Caco-2 (cell line): ENCODE data around the gene TGFBRAP1. TPM values are rescaled to one million over a fixed set of nuclear protein-coding genes. Genes with fewer than 3 reads are reported as not detected.

Experiments used
- BruUV-seq: library from RNA; stranded (reverse); fragments of 400-500 nt; replicated peaks from 2 replicates; lab custom pipeline; 2021; lab: Mats Ljungman, UMichigan
- CTCF ChIA-PET: fragments of 300-600 bp; sonication (Branson Sonifier 250); formaldehyde crosslinking; loops from one replicate; lab custom pipeline; 2022; ENCODE audit warnings: antibody characterized with exemption; lab: Charles Lee
- POLR2A ChIA-PET: fragments of 300-600 bp; sonication (Branson Sonifier 250); formaldehyde crosslinking; loops from one replicate; lab custom pipeline; 2022; ENCODE audit warnings: antibody characterized with exemption; lab: Charles Lee
- DNase-seq, 2 experiments: peaks; one replicate each; pipeline versions ENCODE4 v3.0.0 to v3.0.0-alpha.2; 2020 to 2022
- H3K27me3 ChIP-seq: replicated peaks from 2 replicates; pipeline ENCODE4 v1.6.0; 2011; ENCODE audit warnings: low read length; ENCODE audit not compliant: control insufficient read depth, insufficient read depth
- H3K36me3 ChIP-seq: 2 replicates; pipeline ENCODE4 v1.5.1; 2011; ENCODE audit warnings: low read length; ENCODE audit not compliant: control insufficient read depth, insufficient read depth
- H3K4me1 ChIP-seq: fragments of 250-450 bp; sonication (Bioruptor Pico); 2 replicates; pipeline ENCODE4 v1.5.1; 2020; ENCODE audit warnings: mild to moderate bottlenecking
- H3K4me3 ChIP-seq: 2 replicates; pipeline ENCODE4 v1.5.1; 2011; ENCODE audit warnings: low read depth, mild to moderate bottlenecking, control low read depth, low read length
- H3K9me3 ChIP-seq: fragments of 250-450 bp; sonication (Bioruptor Pico); 2 replicates; pipeline ENCODE4 v1.5.1; 2020; ENCODE audit warnings: mild to moderate bottlenecking, moderate library complexity
- H3K27ac Mint-ChIP-seq: one replicate; pipeline ENCODE4 v1.8.0; 2022; ENCODE audit warnings: mixed read lengths; ENCODE audit not compliant: unreplicated experiment
- H3K27me3 Mint-ChIP-seq: one replicate; pipeline ENCODE4 v1.8.0; 2022; ENCODE audit warnings: mixed read lengths; ENCODE audit not compliant: insufficient read depth, unreplicated experiment
- H3K36me3 Mint-ChIP-seq: one replicate; pipeline ENCODE4 v1.8.0; 2022; ENCODE audit warnings: mild to moderate bottlenecking, mixed read lengths; ENCODE audit not compliant: insufficient read depth, unreplicated experiment
- H3K4me1 Mint-ChIP-seq: one replicate; pipeline ENCODE4 v1.8.0; 2022; ENCODE audit warnings: low read depth, mixed read lengths; ENCODE audit not compliant: unreplicated experiment
- H3K4me3 Mint-ChIP-seq: one replicate; pipeline ENCODE4 v1.8.0; 2022; ENCODE audit warnings: mild to moderate bottlenecking, moderate library complexity, mixed read lengths; ENCODE audit not compliant: unreplicated experiment
- H3K9me3 Mint-ChIP-seq: one replicate; pipeline ENCODE4 v1.8.0; 2022; ENCODE audit warnings: mixed read lengths; ENCODE audit not compliant: unreplicated experiment
- intact Hi-C: fragments of 100-400 bp; cut with micrococcal nuclease; formaldehyde crosslinking; loops from one replicate; pipeline ENCODE4 v1.10.0; 2022; ENCODE audit not compliant: unreplicated experiment
- total RNA-seq: library from RNA; stranded (reverse); gene quantifications from 2 replicates; pipeline ENCODE4 v1.2.3, GENCODE V29; 2022
- TF ChIP-seq, protein P1 (sequence below), 2 experiments: fragments of 200-600 bp in 1 of 2; IDR thresholded peaks; 1 replicate in 1 of 2; 2 replicates in 1 of 2; pipeline versions ENCODE4 v1.5.1 to v1.8.0; 2011 to 2022; ENCODE audit warnings: antibody characterized with exemption in 1 of 2, control low read depth in 1 of 2, inconsistent platforms in 1 of 2, low read depth in 1 of 2, low read length in 1 of 2, mild to moderate bottlenecking in 1 of 2, moderate library complexity in 1 of 2; ENCODE audit not compliant: insufficient read depth in 1 of 2, severe bottlenecking in 1 of 2, unreplicated experiment in 1 of 2

TGFBRAP1 gene
- total RNA-seq, 1 experiment from 2014 or later = 26.0 TPM

DNA sequence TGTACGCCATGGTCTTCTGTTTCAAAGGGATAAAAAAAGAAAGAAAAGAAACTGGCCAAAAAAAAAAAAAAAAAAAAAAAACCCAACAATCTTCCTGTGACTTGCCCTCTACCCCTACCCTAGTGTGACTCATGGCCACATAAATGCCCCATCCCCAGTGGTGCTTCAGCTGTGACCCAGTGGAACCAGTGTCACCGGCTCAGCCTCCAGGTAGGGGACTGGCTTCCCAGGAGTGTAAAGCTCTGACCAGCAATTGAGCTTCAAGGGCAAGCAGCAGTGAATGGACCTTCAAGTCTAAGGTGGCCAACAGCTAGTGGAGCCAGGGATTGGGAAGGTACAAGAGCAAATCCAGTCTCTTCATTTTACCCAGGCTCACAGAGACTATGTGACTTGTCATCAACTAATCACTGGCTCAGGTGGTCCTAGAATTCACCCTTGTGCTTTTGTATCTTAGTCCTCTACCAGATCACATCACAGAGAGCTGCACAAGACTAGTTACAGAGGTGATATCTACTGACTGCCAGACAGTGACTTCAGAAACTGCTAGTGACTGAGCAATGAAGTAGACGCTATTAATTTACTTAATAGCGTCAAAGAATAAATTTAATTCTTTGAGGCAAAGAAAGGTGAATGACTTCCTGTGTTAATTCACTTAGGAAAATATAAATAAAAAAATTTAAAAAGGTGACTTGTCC, 1.3 kb upstream of the TGFBRAP1 start:
- peak overlapping the region; percentile 80 for H3K4me3 Mint-ChIP-seq
- POLR2A ChIA-PET = interaction anchor here (1.7 kb wide), 1 partner anchor 293 kb away, joined by 6 read pairs; the partner anchor contains the start of gene MRPS9
- H3K4me3 ChIP-seq = no peak overlapping the region
- H3K4me1 Mint-ChIP-seq = peaks cover 8% of the 10 kb centered on the region
- no peaks in the 10 kb centered on the region for H3K36me3 Mint-ChIP-seq
- intact Hi-C loops = no loop called here
- peak overlapping the region; percentile 89 for H3K27ac Mint-ChIP-seq
- peak; percentile 45 to 53 for DNase-seq
- TF ChIP-seq, protein P1, sequence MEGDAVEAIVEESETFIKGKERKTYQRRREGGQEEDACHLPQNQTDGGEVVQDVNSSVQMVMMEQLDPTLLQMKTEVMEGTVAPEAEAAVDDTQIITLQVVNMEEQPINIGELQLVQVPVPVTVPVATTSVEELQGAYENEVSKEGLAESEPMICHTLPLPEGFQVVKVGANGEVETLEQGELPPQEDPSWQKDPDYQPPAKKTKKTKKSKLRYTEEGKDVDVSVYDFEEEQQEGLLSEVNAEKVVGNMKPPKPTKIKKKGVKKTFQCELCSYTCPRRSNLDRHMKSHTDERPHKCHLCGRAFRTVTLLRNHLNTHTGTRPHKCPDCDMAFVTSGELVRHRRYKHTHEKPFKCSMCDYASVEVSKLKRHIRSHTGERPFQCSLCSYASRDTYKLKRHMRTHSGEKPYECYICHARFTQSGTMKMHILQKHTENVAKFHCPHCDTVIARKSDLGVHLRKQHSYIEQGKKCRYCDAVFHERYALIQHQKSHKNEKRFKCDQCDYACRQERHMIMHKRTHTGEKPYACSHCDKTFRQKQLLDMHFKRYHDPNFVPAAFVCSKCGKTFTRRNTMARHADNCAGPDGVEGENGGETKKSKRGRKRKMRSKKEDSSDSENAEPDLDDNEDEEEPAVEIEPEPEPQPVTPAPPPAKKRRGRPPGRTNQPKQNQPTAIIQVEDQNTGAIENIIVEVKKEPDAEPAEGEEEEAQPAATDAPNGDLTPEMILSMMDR (IDR thresholded peaks at IDR 0.05; ENCODE audit: insufficient read depth in 1 of 2, low read depth in 1 of 2, low read length in 1 of 2, severe bottlenecking in 1 of 2, unreplicated experiment in 1 of 2) = no peak
- no peaks in the 10 kb centered on the region for H3K27me3 ChIP-seq
- no peaks in the 10 kb centered on the region for H3K36me3 ChIP-seq
- BruUV-seq = no TSS peak
- H3K9me3 Mint-ChIP-seq = no peaks in the 10 kb centered on the region
- no peaks in the 10 kb centered on the region for H3K9me3 ChIP-seq
- CTCF ChIA-PET = interaction anchor here (0.6 to 0.8 kb wide), 2 partner anchors 9 to 603 kb away, joined by 3 read pairs; no protein-coding TSS in a partner anchor
- H3K4me1 ChIP-seq = peaks cover 11% of the 10 kb centered on the region
- no peaks in the 10 kb centered on the region for H3K27me3 Mint-ChIP-seq

DNA sequence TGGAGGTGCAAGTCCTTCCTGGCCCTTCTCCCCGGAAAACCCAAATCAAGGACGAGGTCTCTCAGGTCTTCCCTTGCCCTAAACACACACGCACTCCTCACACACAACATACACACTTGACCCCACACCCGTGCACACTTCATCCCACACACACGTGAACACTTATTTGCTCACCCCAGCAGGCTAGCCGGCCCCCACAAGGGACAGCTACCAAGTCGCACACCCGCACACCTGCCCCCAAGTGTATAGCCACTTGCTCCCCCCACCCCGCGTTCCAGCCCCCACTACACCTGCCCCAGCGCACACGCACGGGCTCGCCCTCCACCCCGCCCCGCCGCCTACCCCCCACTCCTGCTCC, 359 bp downstream of the TGFBRAP1 start:
- intact Hi-C loops = no loop called here
- peak overlapping the region; percentile 81 for H3K4me3 Mint-ChIP-seq
- TF ChIP-seq, protein P1 (IDR thresholded peaks at IDR 0.05; ENCODE audit: insufficient read depth in 1 of 2, low read depth in 1 of 2, low read length in 1 of 2, severe bottlenecking in 1 of 2, unreplicated experiment in 1 of 2) = no peak
- peaks cover 14% of the 10 kb centered on the region for H3K4me1 Mint-ChIP-seq
- Histone ChIP-seq H3K36me3 (no peaks in the 10 kb centered on the region), H3K4me3 (peak overlapping the region; percentile 87), H3K9me3 (no peaks in the 10 kb centered on the region), H3K4me1 (peaks cover 11% of the 10 kb centered on the region), H3K27me3 (no peaks in the 10 kb centered on the region)
- no peaks in the 10 kb centered on the region for H3K9me3 Mint-ChIP-seq
- H3K36me3 Mint-ChIP-seq = no peaks in the 10 kb centered on the region
- peak overlapping the region; percentile 72 for H3K27ac Mint-ChIP-seq
- ChIA-PET CTCF (interaction anchor here (1.3 kb wide), 1 partner anchor 35 kb away, joined by 6 read pairs; no protein-coding TSS in a partner anchor), POLR2A (interaction anchor here (2.4 kb wide), 1 partner anchor 9 kb away, joined by 6 read pairs; the partner anchor contains the start of gene C2orf49)
- BruUV-seq = no TSS peak
- peak in 1 of 2 experiments; percentile 15 for DNase-seq
- no peaks in the 10 kb centered on the region for H3K27me3 Mint-ChIP-seq

DNA sequence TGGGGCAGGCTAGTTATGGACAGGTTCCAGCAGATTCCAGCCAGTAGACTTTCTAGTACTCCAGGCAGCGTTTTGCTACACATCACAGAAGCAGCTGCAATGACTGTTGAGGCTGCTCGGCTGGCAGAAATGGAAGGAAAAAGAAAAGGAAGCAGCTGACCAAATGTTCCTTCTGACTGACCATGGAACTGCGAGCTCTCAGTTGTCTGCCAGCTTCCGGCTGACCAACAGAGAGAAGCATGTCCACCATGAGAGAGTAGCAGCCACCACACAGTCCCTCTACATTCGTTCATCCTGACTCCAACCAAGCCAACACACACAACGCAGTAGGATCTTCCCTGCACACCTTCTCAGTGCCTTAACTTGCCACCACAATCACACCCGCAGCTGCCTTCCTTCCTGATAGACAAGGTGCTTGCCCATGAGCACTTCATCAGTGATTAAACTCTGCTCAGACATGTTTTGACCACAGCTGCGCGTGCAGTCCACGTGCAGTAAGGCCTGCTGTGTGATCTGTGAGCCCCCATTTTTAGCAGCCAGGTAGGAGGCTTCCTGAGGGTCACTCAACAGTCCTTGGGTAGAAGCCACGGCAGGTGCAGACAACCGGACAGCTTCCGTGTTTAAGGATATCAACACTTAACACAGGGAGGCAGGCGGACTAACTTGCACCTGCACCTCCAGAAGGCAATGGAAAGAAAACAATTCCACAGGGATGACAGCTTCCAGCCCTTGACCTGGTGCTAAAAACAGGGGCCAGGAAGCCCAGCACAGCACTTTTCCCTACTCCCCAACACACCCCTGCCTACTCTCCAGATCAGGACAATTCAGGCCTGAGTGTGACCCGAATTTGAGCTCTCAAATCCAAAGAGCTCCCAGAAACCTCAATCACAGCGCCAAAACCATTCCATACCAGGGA, 996 bp downstream of the TGFBRAP1 start:
- Mint-ChIP-seq H3K4me1 (peaks cover 14% of the 10 kb centered on the region), H3K36me3 (no peaks in the 10 kb centered on the region), H3K27me3 (no peaks in the 10 kb centered on the region), H3K9me3 (no peaks in the 10 kb centered on the region), H3K4me3 (peak overlapping the region; percentile 81), H3K27ac (peak overlapping the region; percentile 72)
- peak in 1 of 2 experiments; percentile 25 for DNase-seq
- H3K4me3 ChIP-seq = peak overlapping the region; percentile 87
- H3K36me3 ChIP-seq = no peaks in the 10 kb centered on the region
- ChIA-PET CTCF (interaction anchor here (1.3 kb wide), 1 partner anchor 34 kb away, joined by 6 read pairs; no protein-coding TSS in a partner anchor), POLR2A (interaction anchor here (2.4 kb wide), 1 partner anchor 9 kb away, joined by 6 read pairs; the partner anchor contains the start of gene C2orf49)
- TF ChIP-seq, protein P1 (IDR thresholded peaks at IDR 0.05; ENCODE audit: insufficient read depth in 1 of 2, low read depth in 1 of 2, low read length in 1 of 2, severe bottlenecking in 1 of 2, unreplicated experiment in 1 of 2) = no peak
- BruUV-seq = no TSS peak
- no peaks in the 10 kb centered on the region for H3K9me3 ChIP-seq
- no peaks in the 10 kb centered on the region for H3K27me3 ChIP-seq
- intact Hi-C loops = no loop called here
- peaks cover 11% of the 10 kb centered on the region for H3K4me1 ChIP-seq
